Stimulated activated CD4-positive, alpha-beta T cell treated with anti-CD3 and anti-CD28 coated beads, Interleukin-4, amount 100 ng/mL, for 1 hour (primary cell): Measurements from ENCODE around the gene PRSS8.

ENCODE experiments used
- DNase-seq: peaks from one replicate; pipeline ENCODE4 v3.0.0-alpha.2; 2020

The PRSS8 gene

GRCh38 chr16:31099860-31100638 lies 35.5 kb downstream of the PRSS8 start:
- DNase-seq: no peak

GRCh38 chr16:31094424-31095120 lies 41.0 kb downstream of the PRSS8 start, which contains the start of gene VKORC1:
Gene VKORC1 (minus strand): TSS chr16:31094797. CDS start chr16:31094729, 68 bp downstream.
- DNase-seq: peak; percentile 86

- no peak for DNase-seq
These were observed 41.5 kb downstream of the PRSS8 start for GRCh38 chr16:31094088-31094423.

- DNase-seq: no peak
These were observed 42.3 kb downstream of the PRSS8 start for GRCh38 chr16:31093132-31093703.

GRCh38 chr16:31092330-31092729 lies 43.2 kb downstream of the PRSS8 start:
- no peak for DNase-seq

- no peak for DNase-seq
These were observed 45.0 kb downstream of the PRSS8 start for GRCh38 chr16:31090540-31090939.

- no peak for DNase-seq
These were observed 46.3 kb downstream of the PRSS8 start for GRCh38 chr16:31089199-31089598.

GRCh38 chr16:31088459-31089183 lies 46.9 kb downstream of the PRSS8 start, which contains the start of gene PRSS53:
Gene PRSS53 (minus strand): TSS chr16:31088943. CDS start chr16:31088809, 134 bp downstream.
- DNase-seq: no peak

GRCh38 chr16:31087971-31088370 lies 47.6 kb downstream of the PRSS8 start:
- no peak for DNase-seq

- no peak for DNase-seq
These were observed 48.0 kb downstream of the PRSS8 start for GRCh38 chr16:31087481-31087880.

GRCh38 chr16:31086629-31086906 lies 49.0 kb downstream of the PRSS8 start:
- DNase-seq: no peak

GRCh38 chr16:31085873-31086628 lies 49.5 kb downstream of the PRSS8 start:
- DNase-seq: no peak

GRCh38 chr16:31085411-31085810 lies 50.1 kb downstream of the PRSS8 start:
- DNase-seq: no peak

GRCh38 chr16:31084584-31085302 lies 50.8 kb downstream of the PRSS8 start:
- DNase-seq: no peak

GRCh38 chr16:31083981-31084380 lies 51.5 kb downstream of the PRSS8 start:
- no peak for DNase-seq

- no peak for DNase-seq
These were observed 52.0 kb downstream of the PRSS8 start for GRCh38 chr16:31083556-31083955.

GRCh38 chr16:31083081-31083480 lies 52.4 kb downstream of the PRSS8 start:
- DNase-seq: no peak

- no peak for DNase-seq
These were observed 53.0 kb downstream of the PRSS8 start for GRCh38 chr16:31082368-31083045.
